SJCRH30 (cell line): Measurements from ENCODE around the gene ULK3. TPM values are rescaled to one million over a fixed set of nuclear protein-coding genes. Genes with fewer than 3 reads are reported as not detected.

Experiments used
- DNase-seq, 2 experiments: peaks; one replicate each; pipeline ENCODE4 v3.0.0-alpha.2; 2015 to 2020
- H3K27ac ChIP-seq: fragments of 250-450 bp; sonication (Bioruptor Pico); 2 replicates; pipeline ENCODE4 v1.5.1; 2020; ENCODE audit warnings: mild to moderate bottlenecking, moderate library complexity
- H3K27me3 ChIP-seq: fragments of 250-450 bp; sonication (Bioruptor Pico); 2 replicates; pipeline ENCODE4 v1.5.1; 2020; ENCODE audit warnings: mild to moderate bottlenecking, moderate library complexity
- H3K36me3 ChIP-seq: fragments of 250-450 bp; sonication (Bioruptor Pico); 2 replicates; pipeline ENCODE4 v1.5.1; 2020; ENCODE audit warnings: mild to moderate bottlenecking, moderate library complexity
- H3K4me1 ChIP-seq: fragments of 250-450 bp; sonication (Bioruptor Pico); 2 replicates; pipeline ENCODE4 v1.5.1; 2020; ENCODE audit warnings: mild to moderate bottlenecking, moderate library complexity
- H3K4me3 ChIP-seq: fragments of 250-450 bp; sonication (Bioruptor Pico); 2 replicates; pipeline ENCODE4 v1.5.1; 2020; ENCODE audit warnings: mild to moderate bottlenecking, moderate library complexity
- H3K9me3 ChIP-seq: fragments of 250-450 bp; sonication (Bioruptor Pico); replicated peaks from 2 replicates; pipeline ENCODE4 v1.5.1; 2020; ENCODE audit warnings: mild to moderate bottlenecking, moderate library complexity
- total RNA-seq: library from RNA; depleted of rRNA; stranded (reverse); fragments of >200 nt; shearing (Covaris generic); gene quantifications from 2 replicates; pipeline ENCODE4 v1.2.3, GENCODE V29; 2014

ULK3 gene
- total RNA-seq, 1 experiment from 2014 or later = 28.3 TPM

DNA sequence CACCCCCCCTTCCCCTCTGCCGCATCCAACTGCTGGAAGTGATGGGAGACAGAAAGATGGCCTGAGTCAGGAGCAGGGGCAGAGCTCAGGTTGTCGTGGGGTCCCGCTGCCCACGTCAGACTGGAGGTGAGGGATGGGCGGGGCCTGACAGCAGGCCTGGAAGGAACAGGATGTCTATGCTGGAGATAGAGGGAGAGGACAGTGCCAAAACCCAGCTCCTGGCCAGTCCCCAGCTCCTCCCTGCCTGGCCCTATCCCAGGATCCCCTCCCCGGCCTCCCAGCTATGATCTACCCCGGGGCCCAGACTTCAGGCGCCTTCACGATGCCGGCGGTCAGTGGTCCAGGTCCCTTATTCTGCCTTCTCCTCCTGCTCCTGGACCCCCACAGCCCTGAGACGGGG lies 30.4 kb downstream of the ULK3 start, which contains the start of gene LMAN1L:
TSS of gene LMAN1L (plus strand) at position 303 of the 400 bp plus-strand sequence. CDS start at position 323, 20 bp downstream.
- Histone ChIP-seq H3K9me3 (no peaks in the 10 kb centered on the region), H3K4me3 (no peak within 1 kb of the TSS), H3K4me1 (0 out of 2 replicates have a peak, but pooled peaks cover 4% of the 10 kb centered on the region), H3K27me3 (0 out of 2 replicates have a peak, but pooled peaks cover 2% of the 10 kb centered on the region), H3K36me3 (no peaks in the 10 kb centered on the region), H3K27ac (no peak within 1 kb of the TSS)
- DNase-seq = no peak

GRCh38 chr15:74809956-74810355 lies 33.0 kb downstream of the ULK3 start:
- Histone ChIP-seq H3K4me1 (0 out of 2 replicates have a peak, but pooled peaks cover 4% of the 10 kb centered on the region), H3K9me3 (no peaks in the 10 kb centered on the region), H3K27me3 (no peaks in the 10 kb centered on the region), H3K36me3 (no peaks in the 10 kb centered on the region), H3K27ac (no peak overlapping the region), H3K4me3 (no peak overlapping the region)
- DNase-seq = no peak

DNA sequence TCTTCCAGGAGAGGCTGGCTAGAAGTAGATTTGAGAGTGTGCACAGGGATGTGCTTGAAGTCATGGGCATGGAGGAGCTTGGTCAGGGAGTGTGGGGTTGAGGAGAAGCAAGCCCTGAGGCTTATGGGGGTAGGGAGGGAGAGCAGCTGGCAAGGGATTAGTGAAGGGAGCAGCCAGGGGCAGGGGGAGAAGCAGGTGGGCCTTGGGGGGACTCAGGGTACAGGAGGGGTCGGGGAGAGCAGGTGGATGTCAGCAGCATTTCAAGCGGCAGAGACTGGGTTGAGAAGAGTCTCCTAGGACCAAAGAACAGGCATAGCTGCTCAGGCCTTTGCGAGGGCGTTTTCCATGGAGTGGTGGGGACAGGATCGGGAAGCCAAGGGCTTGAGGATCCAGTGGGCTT lies 33.7 kb downstream of the ULK3 start:
- no peaks in the 10 kb centered on the region for H3K36me3 ChIP-seq
- H3K27ac ChIP-seq = no peak overlapping the region
- no peaks in the 10 kb centered on the region for H3K9me3 ChIP-seq
- H3K27me3 ChIP-seq = no peaks in the 10 kb centered on the region
- H3K4me3 ChIP-seq = no peak overlapping the region
- peak in 1 of 2 experiments; percentile 36 for DNase-seq
- H3K4me1 ChIP-seq = 0 out of 2 replicates have a peak, but pooled peaks cover 4% of the 10 kb centered on the region

DNA sequence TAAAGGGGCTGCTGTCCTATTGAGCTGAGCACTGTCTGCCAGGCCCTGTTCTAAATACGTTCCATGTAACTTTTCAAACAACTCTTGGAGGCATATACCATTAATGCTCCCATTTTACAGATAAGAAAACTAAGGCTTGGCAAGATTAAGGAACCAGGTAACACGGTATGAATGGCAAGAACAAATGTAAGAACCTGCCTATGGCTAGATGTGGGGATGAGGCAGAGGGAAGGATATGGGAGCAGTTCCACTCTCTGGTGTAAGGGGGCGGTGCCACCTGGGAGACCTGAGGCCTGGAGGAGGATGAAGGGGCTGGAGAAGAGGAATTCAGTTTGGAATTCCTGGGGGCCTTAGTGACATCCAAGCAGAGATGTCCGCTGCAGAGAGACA lies 34.1 kb downstream of the ULK3 start:
- 0 out of 2 replicates have a peak, but pooled peaks cover 4% of the 10 kb centered on the region for H3K4me1 ChIP-seq
- H3K4me3 ChIP-seq = no peak overlapping the region
- H3K9me3 ChIP-seq = no peaks in the 10 kb centered on the region
- H3K27me3 ChIP-seq = no peaks in the 10 kb centered on the region
- DNase-seq = no peak
- H3K27ac ChIP-seq = no peak overlapping the region
- no peaks in the 10 kb centered on the region for H3K36me3 ChIP-seq

DNA sequence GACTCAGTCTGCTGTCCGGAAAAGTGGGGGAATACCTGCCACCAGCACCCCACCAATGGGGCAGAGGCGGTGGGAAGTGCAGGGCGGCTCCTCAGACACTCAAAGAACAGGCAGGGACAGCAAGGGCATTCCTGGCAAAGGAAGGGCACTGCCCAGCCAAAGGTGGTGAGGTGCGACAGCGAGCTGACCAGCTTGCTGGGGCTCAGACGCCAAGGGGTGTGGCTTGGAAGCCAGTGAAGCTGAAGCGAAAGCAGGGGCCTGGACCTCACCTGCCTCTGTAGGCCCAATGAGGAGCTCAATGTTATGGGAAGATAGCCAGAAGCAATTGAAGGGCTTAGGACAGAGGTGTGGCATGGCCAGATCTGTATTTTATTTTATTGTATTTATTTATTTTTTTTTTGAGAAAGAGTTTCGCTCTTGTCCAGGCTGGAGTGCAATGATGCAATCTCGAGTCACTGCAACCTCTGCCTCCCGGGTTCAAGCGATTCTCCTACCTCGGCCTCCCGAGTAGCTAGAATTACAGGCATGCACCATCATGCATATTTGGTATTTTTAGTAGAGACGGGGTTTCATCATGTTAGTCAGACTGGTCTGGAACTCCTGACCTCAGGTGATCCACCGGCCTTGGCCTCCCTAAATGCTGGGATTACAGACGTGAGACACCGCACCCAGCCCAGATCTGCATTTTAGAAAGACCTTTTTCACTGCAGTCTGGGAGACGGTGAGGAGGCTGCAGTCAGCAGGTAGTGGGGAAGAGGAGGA lies 34.7 kb downstream of the ULK3 start:
- Histone ChIP-seq H3K4me3 (no peak overlapping the region), H3K27ac (no peak overlapping the region), H3K4me1 (0 out of 2 replicates have a peak, but pooled peaks cover 4% of the 10 kb centered on the region), H3K27me3 (no peaks in the 10 kb centered on the region), H3K36me3 (no peaks in the 10 kb centered on the region), H3K9me3 (no peaks in the 10 kb centered on the region)
- DNase-seq = no peak

DNA sequence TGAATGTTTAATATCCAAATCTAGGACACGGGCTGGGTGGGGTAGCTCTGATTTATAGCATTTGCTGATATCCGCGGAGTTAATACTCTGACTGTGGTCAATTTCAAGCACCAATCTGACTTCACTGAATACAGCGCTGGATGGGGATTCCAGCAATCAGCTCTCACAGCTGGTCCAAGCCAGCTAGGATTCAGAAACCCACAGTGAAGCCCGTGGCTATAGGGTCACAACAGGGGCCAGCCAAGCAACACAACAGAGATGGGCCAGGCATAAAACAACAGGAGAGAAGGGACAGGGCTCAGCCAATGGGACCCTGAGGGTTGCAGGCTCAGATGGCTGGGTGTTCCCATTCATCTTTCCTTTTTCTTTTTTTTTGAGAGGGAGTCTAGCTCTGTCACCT lies 35.7 kb downstream of the ULK3 start:
- no peaks in the 10 kb centered on the region for H3K9me3 ChIP-seq
- H3K36me3 ChIP-seq = peaks cover 2% of the 10 kb centered on the region; the same call in 1 of the 2 replicates
- H3K27me3 ChIP-seq = no peaks in the 10 kb centered on the region
- H3K27ac ChIP-seq = no peak overlapping the region
- H3K4me1 ChIP-seq = 0 out of 2 replicates have a peak, but pooled peaks cover 4% of the 10 kb centered on the region
- no peak overlapping the region for H3K4me3 ChIP-seq
- no peak for DNase-seq

GRCh38 chr15:74804935-74805334 lies 38.0 kb downstream of the ULK3 start:
- no peak for DNase-seq
- Histone ChIP-seq H3K4me3 (no peak overlapping the region), H3K27ac (no peak overlapping the region), H3K9me3 (no peaks in the 10 kb centered on the region), H3K4me1 (0 out of 2 replicates have a peak, but pooled peaks cover 4% of the 10 kb centered on the region), H3K36me3 (peaks cover 21% of the 10 kb centered on the region), H3K27me3 (no peaks in the 10 kb centered on the region)

GRCh38 chr15:74802862-74803447 lies 40.0 kb downstream of the ULK3 start:
- DNase-seq = no peak
- no peaks in the 10 kb centered on the region for H3K9me3 ChIP-seq
- H3K4me1 ChIP-seq = no peaks in the 10 kb centered on the region
- no peak overlapping the region for H3K4me3 ChIP-seq
- H3K27me3 ChIP-seq = no peaks in the 10 kb centered on the region
- no peak overlapping the region for H3K27ac ChIP-seq
- peaks cover 27% of the 10 kb centered on the region for H3K36me3 ChIP-seq

- no peak for DNase-seq
- Histone ChIP-seq H3K4me1 (no peaks in the 10 kb centered on the region), H3K27ac (no peak overlapping the region), H3K27me3 (no peaks in the 10 kb centered on the region), H3K4me3 (no peak overlapping the region), H3K9me3 (no peaks in the 10 kb centered on the region), H3K36me3 (peaks cover 27% of the 10 kb centered on the region)
Measured at GRCh38 chr15:74802290-74802689, 40.7 kb downstream of the ULK3 start.

GRCh38 chr15:74801311-74801997 lies 41.5 kb downstream of the ULK3 start:
- Histone ChIP-seq H3K4me3 (no peak overlapping the region), H3K36me3 (peaks cover 27% of the 10 kb centered on the region), H3K9me3 (no peaks in the 10 kb centered on the region), H3K4me1 (no peaks in the 10 kb centered on the region), H3K27ac (no peak overlapping the region), H3K27me3 (no peaks in the 10 kb centered on the region)
- no peak for DNase-seq

- peaks cover 27% of the 10 kb centered on the region for H3K36me3 ChIP-seq
Measured at GRCh38 chr15:74800559-74801094, 42.3 kb downstream of the ULK3 start.

GRCh38 chr15:74799856-74800558 lies 42.9 kb downstream of the ULK3 start:
- Histone ChIP-seq H3K9me3 (no peaks in the 10 kb centered on the region), H3K27ac (no peak overlapping the region), H3K4me3 (no peak overlapping the region), H3K36me3 (peaks cover 27% of the 10 kb centered on the region), H3K4me1 (no peaks in the 10 kb centered on the region), H3K27me3 (no peaks in the 10 kb centered on the region)
- peak; percentile 64 to 78 for DNase-seq

More at GRCh38 chr15:74800559-74801094, 42.3 kb downstream of the ULK3 start:
- Histone ChIP-seq H3K9me3 (no peaks in the 10 kb centered on the region), H3K27ac (no peak overlapping the region), H3K4me1 (no peaks in the 10 kb centered on the region), H3K27me3 (no peaks in the 10 kb centered on the region), H3K4me3 (no peak overlapping the region)
- no peak for DNase-seq

DNA sequence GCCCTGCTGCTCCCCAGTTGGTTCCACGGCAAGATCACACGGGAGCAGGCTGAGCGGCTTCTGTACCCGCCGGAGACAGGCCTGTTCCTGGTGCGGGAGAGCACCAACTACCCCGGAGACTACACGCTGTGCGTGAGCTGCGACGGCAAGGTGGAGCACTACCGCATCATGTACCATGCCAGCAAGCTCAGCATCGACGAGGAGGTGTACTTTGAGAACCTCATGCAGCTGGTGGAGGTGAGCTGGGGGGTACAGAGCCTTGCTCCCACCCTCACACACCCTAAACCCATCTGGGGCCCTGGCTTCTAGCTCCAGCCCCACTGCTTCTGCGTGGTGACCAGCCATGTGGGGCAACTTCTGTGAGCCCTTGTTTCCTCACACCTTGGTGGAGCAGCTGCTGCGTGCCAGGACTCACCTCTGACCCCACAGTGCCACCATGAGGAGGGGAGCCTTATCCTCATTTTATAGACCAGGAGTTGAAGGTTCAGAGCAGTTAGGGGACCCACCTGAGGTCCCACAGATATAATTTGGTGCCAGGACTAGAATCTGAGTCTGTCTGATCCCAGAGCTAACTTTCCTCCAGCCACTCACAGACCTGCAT lies 43.6 kb downstream of the ULK3 start:
- no peaks in the 10 kb centered on the region for H3K27me3 ChIP-seq
- no peaks in the 10 kb centered on the region for H3K4me1 ChIP-seq
- H3K36me3 ChIP-seq = peaks cover 27% of the 10 kb centered on the region
- no peak for DNase-seq
- no peaks in the 10 kb centered on the region for H3K9me3 ChIP-seq
- no peak overlapping the region for H3K27ac ChIP-seq
- H3K4me3 ChIP-seq = no peak overlapping the region
